ENCODE measurements around the gene GRM8.

The GRM8 gene

DNA sequence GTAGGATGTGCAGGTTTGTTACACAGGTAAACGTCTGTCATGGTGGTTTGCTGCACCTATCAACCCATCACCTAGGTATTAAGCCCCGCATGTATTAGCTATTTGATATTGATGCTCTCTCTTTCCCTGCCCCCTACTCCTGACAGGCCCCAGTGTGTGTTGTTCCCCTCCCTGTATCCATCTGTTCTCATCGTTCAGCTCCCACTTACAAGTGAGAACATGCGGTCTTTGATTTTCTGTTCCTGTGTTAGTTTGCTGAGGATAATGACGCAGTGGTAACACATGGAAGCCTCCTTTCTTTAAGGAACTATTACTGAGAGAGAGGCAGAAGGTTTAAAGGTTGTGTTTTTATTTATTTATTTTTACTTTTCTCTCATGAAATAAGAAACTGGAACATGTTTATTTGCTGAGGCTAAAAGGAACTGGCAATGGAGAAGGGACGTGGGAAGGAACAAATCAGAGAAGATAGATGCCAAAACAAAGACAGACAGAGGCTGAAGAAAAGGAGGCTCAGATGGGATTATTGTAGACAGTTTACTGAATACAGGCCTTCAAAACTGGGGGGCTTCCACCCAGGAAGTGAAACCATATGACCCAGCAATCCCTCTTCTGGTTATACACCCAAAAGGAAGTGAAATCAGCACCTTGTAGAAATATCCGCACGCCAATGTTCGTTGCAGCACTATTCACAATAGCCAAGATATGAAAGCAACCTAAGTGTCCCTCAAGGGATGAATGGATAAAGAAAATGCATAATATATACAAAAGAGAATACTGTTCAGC, 556.3 kb downstream of the GRM8 start:
- TF ChIP-seq L3MBTL2 (conservative IDR thresholded peaks at IDR 0.05), result no peak
- ChIA-PET POLR2A (no interaction called here), CTCF (no interaction called here)
- DNase-seq (ENCODE audit: extremely low spot score), result no peak

DNA sequence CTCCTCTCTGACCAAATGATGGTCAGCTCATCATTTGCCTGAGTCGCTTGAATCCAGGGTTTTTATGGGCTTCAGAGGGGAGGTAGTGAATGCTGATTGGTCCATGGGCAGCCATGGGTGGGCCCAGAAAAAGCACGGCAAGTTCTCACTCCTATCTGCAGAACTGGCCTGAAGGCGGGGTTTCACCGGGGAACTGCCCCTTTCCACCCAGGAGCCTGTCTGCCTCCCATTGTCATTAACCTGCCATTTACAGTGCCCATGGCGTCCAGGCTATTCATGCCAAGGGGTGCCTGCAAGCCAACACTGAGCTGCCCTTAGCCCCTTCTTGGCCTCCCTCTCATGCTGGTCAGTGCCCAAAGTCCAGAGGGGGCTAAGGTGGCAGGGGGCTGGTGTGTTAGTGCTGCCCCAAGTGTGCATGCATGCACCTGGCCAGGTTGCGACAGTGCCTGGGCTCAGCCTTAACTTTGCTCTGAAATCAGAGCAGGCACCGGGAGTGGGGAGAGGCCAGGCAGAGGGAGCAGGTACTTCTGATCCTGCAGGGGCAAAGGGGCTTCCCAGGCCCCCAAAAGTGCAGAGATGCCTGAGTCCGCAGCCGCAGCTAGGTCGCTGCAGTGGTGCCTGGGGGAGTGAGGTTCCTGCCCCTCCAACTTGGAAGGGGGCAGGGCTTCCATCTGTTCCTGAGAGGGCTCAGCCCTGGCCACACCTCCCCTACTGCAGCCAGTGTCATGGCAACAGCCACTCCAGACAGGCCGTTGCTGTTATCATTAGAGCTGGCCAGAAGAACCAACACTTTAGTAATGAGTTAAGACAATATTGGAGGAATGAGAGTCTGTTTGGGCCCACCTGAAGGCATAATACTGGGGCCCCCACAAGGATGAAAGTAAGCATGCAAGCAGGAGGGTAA, 561.6 kb downstream of the GRM8 start:
- POLR2A ChIA-PET, result no interaction called here
- TF ChIP-seq TARDBP (IDR thresholded peaks at IDR 0.05) (no peak), LEF1 (IDR thresholded peaks at IDR 0.05; ENCODE audit: borderline replicate concordance) (no peak), BHLHE40 (IDR thresholded peaks at IDR 0.05; ENCODE audit: borderline replicate concordance) (no peak), FOXM1 (IDR thresholded peaks at IDR 0.05; ENCODE audit: borderline replicate concordance) (no peak), SP1 (IDR thresholded peaks at IDR 0.05) (no peak), ELF4 (IDR thresholded peaks at IDR 0.05) (no peak), FOXA1 (IDR thresholded peaks at IDR 0.05) (no peak), CTBP1 (IDR thresholded peaks at IDR 0.05; ENCODE audit: borderline replicate concordance) (no peak), ARNT (IDR thresholded peaks at IDR 0.05) (no peak), NFRKB (IDR thresholded peaks at IDR 0.05) (no peak), HDGF (IDR thresholded peaks at IDR 0.05; ENCODE audit: borderline replicate concordance) (no peak)
- TF ChIP-seq, protein P1, sequence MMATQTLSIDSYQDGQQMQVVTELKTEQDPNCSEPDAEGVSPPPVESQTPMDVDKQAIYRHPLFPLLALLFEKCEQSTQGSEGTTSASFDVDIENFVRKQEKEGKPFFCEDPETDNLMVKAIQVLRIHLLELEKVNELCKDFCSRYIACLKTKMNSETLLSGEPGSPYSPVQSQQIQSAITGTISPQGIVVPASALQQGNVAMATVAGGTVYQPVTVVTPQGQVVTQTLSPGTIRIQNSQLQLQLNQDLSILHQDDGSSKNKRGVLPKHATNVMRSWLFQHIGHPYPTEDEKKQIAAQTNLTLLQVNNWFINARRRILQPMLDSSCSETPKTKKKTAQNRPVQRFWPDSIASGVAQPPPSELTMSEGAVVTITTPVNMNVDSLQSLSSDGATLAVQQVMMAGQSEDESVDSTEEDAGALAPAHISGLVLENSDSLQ (IDR thresholded peaks at IDR 0.05), result no peak
- no peak for DNase-seq (ENCODE audit: extremely low spot score)
- CTCF ChIA-PET, result no interaction called here

GRCh38 chr7:126690104-126690503, 562.6 kb downstream of the GRM8 start:
- ChIA-PET CTCF (no interaction called here), POLR2A (no interaction called here)
- TF ChIP-seq SP1 (IDR thresholded peaks at IDR 0.05), result no peak
- no peak for TF ChIP-seq NFRKB (IDR thresholded peaks at IDR 0.05)
- no peak for TF ChIP-seq ARNT (IDR thresholded peaks at IDR 0.05)
- TF ChIP-seq CTBP1 (IDR thresholded peaks at IDR 0.05; ENCODE audit: borderline replicate concordance), result no peak
- TF ChIP-seq, protein P1 (IDR thresholded peaks at IDR 0.05), result no peak
- TF ChIP-seq ELF4 (IDR thresholded peaks at IDR 0.05), result no peak
- TF ChIP-seq LEF1 (IDR thresholded peaks at IDR 0.05; ENCODE audit: borderline replicate concordance), result no peak
- no peak for TF ChIP-seq ZNF384 (IDR thresholded peaks at IDR 0.05)
- no peak for TF ChIP-seq FOXK2 (IDR thresholded peaks at IDR 0.05)
- no peak for TF ChIP-seq HDGF (IDR thresholded peaks at IDR 0.05; ENCODE audit: borderline replicate concordance)
- no peak for TF ChIP-seq BHLHE40 (IDR thresholded peaks at IDR 0.05; ENCODE audit: borderline replicate concordance)
- TF ChIP-seq TARDBP (IDR thresholded peaks at IDR 0.05), result no peak
- no peak for TF ChIP-seq SUZ12 (IDR thresholded peaks at IDR 0.05)
- no peak for TF ChIP-seq FOXM1 (IDR thresholded peaks at IDR 0.05; ENCODE audit: borderline replicate concordance)
- TF ChIP-seq FOXA1 (IDR thresholded peaks at IDR 0.05), result no peak
- no peak for TF ChIP-seq L3MBTL2 (conservative IDR thresholded peaks at IDR 0.05)
- no peak for DNase-seq (ENCODE audit: extremely low spot score)

DNA sequence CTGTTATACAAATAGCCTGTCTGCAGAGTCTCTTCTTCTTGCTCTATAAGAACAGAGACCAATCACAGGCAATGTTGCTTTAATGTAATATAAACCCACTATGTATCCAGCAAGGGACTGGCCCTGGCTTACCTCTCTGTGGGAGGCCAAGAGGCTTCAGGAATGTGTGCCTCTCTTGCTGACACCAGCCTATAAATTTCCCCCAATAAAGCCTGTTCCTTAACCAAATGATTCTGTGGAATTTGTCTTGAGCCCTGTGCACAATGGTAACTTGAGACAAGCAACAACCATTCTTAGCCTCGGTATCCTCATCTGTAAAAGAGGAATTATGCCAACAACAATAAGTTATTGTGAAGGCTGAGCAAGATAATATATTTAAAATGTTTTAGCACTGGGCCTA, 563.7 kb downstream of the GRM8 start:
- CTCF ChIA-PET, result no interaction called here
- peak; percentile 31 for DNase-seq (ENCODE audit: extremely low spot score)

DNA sequence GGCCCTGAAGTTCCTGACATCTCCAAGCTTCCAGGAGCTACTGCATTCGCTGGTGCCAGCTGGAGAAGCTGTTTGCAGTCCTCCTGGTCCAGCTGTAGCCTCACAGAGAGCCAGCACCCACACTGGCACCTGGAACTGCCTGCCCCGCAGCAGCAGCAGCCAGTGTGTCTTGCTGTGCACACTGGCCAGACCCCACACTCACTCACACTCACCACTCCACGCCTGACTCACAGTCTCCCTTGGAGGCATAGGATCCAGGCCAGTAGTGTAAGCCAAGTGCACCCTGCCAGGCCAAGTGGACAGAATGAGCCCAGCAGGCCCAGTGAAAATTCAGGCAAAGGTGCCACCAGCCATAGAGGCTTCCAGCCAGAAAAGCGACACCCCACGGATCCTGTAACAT, 566.3 kb downstream of the GRM8 start:
- TF ChIP-seq BHLHE40 (IDR thresholded peaks at IDR 0.05; ENCODE audit: borderline replicate concordance), result no peak
- no peak for TF ChIP-seq ARNT (IDR thresholded peaks at IDR 0.05)
- no peak for TF ChIP-seq FOXA1 (IDR thresholded peaks at IDR 0.05)
- TF ChIP-seq NFRKB (IDR thresholded peaks at IDR 0.05), result no peak
- TF ChIP-seq L3MBTL2 (conservative IDR thresholded peaks at IDR 0.05), result no peak
- no peak for TF ChIP-seq HDGF (IDR thresholded peaks at IDR 0.05; ENCODE audit: borderline replicate concordance)
- no peak for TF ChIP-seq ZNF384 (IDR thresholded peaks at IDR 0.05)
- TF ChIP-seq SP1 (IDR thresholded peaks at IDR 0.05), result no peak
- TF ChIP-seq SUZ12 (IDR thresholded peaks at IDR 0.05), result no peak
- no peak for TF ChIP-seq ELF4 (IDR thresholded peaks at IDR 0.05)
- no peak for TF ChIP-seq FOXM1 (IDR thresholded peaks at IDR 0.05; ENCODE audit: borderline replicate concordance)
- no peak for TF ChIP-seq CTBP1 (IDR thresholded peaks at IDR 0.05; ENCODE audit: borderline replicate concordance)
- TF ChIP-seq, protein P1 (IDR thresholded peaks at IDR 0.05), result no peak
- TF ChIP-seq FOXK2 (IDR thresholded peaks at IDR 0.05), result no peak
- TF ChIP-seq LEF1 (IDR thresholded peaks at IDR 0.05; ENCODE audit: borderline replicate concordance), result no peak
- TF ChIP-seq TARDBP (IDR thresholded peaks at IDR 0.05), result no peak
- ChIA-PET CTCF (no interaction called here), POLR2A (no interaction called here)
- no peak for DNase-seq (ENCODE audit: extremely low spot score)

More for the DNA sequence above, 563.7 kb downstream of the GRM8 start:
- POLR2A ChIA-PET, result no interaction called here
- no peak for TF ChIP-seq NFRKB (IDR thresholded peaks at IDR 0.05)
- TF ChIP-seq, protein P1 (IDR thresholded peaks at IDR 0.05), result peak; percentile 40; the same call in 1 of the 2 replicates

Measured in HEK293T (cell line).